Suprapubic skin (tissue), 4 donors: ENCODE data around the gene TMBIM4.

Experiments
- EP300 ChIP-seq: sonication (generic); formaldehyde crosslinking; IDR thresholded peaks from one replicate; pipeline ENCODE4 v1.6.1; 2017; ENCODE audit warnings: antibody characterized with exemption
- POLR2A ChIP-seq, 2 donors: fragments of 450-650 bp; IDR thresholded peaks; one replicate each; pipeline ENCODE4 v1.6.1; 2017; ENCODE audit warnings: antibody characterized with exemption in 2 of 2, mild to moderate bottlenecking in 2 of 2, moderate library complexity in 2 of 2
- POLR2AphosphoS5 ChIP-seq, 3 donors: sonication (generic); formaldehyde crosslinking; IDR thresholded peaks; one replicate each; pipeline ENCODE4 v1.6.1; 2017; ENCODE audit warnings: antibody characterized with exemption in 3 of 3
- TF ChIP-seq, protein P1 (sequence below), 2 donors: fragments of 200-600 bp in 1 of 2; fragments of 450-650 bp in 1 of 2; sonication (generic) in 1 of 2; IDR thresholded peaks; one replicate each; pipeline ENCODE4 v1.5.1; 2016 to 2019; ENCODE audit warnings: antibody characterized with exemption in 2 of 2, mild to moderate bottlenecking in 1 of 2, moderate library complexity in 1 of 2

DNA sequence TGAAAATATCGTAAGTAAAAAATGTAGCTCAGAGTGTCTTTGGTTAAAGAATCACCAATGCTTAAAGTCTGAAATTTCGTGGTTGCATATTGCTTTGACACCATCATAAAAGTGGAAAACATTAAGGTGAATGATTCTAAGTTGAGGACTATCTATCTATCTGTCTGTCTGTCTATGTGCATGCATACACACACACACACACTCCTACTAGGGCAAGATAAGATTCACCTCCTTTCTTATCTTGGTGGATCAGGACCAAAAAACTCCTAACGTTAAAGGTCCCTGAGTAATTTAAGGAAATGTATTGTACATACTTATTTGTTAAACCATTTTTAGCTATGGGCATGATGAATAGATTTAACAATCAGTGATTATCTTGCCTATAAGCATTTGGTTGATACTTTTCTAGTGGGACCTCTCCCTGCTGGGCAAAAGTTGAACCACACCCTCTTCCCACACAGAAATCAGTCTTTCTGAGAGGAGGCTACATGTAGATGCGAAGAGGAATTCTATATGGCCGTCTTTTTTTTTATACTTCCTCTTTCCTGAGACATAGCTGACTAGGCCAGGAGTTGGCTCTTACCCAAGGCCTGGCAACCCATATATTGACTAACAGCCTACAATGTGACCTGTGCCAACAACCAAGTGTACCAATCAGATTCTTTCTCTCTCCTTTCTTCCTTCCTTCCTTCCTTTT lies 19.9 kb downstream of the TMBIM4 start:
- TF ChIP-seq EP300, result no peak
- TF ChIP-seq POLR2AphosphoS5 (IDR thresholded peaks at IDR 0.05), result no peak
- no peak for TF ChIP-seq POLR2A (IDR thresholded peaks at IDR 0.05)
- TF ChIP-seq, protein P1, sequence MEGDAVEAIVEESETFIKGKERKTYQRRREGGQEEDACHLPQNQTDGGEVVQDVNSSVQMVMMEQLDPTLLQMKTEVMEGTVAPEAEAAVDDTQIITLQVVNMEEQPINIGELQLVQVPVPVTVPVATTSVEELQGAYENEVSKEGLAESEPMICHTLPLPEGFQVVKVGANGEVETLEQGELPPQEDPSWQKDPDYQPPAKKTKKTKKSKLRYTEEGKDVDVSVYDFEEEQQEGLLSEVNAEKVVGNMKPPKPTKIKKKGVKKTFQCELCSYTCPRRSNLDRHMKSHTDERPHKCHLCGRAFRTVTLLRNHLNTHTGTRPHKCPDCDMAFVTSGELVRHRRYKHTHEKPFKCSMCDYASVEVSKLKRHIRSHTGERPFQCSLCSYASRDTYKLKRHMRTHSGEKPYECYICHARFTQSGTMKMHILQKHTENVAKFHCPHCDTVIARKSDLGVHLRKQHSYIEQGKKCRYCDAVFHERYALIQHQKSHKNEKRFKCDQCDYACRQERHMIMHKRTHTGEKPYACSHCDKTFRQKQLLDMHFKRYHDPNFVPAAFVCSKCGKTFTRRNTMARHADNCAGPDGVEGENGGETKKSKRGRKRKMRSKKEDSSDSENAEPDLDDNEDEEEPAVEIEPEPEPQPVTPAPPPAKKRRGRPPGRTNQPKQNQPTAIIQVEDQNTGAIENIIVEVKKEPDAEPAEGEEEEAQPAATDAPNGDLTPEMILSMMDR (IDR thresholded peaks at IDR 0.05), result no peak
